ENCODE results near the gene CES2. TPM values are rescaled to one million over a fixed set of nuclear protein-coding genes. Genes with fewer than 3 reads are reported as not detected.

CES2 gene
- total and polyA plus RNA-seq, 2 experiments from 2014 or later = 52.8 to 72.8 TPM

DNA sequence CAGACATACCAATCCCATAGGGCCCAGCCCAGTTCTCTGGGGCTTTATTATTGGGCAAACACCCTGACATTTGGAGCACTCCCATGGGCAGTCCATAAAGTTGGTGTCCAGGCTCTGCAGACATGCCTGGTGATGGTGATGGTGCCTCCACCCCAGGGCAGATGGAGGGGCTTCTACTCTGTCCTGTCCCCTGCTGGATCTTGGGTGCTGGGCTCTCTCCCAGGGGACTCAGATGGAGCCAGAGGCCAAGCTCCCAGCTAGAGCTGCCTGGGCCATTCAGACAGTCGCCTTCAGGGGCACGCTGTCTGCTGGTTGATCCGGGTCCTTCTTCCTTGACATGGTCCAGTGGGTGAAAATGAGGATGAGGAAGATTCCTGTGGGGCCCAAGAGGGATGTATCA lies 27.2 kb upstream of the CES2 start:
- no peaks in the 10 kb centered on the region for H4K20me1 ChIP-seq (ENCODE audit: insufficient read depth, poor library complexity, severe bottlenecking)
- H3K9me3 ChIP-seq (ENCODE audit: low read depth) = no peaks in the 10 kb centered on the region
- no peak overlapping the region for H3K4me2 ChIP-seq
- 90% methylated on average over 3 of the region's 3 CpGs for WGBS (ENCODE audit: low lambda C conversion rate, missing lambda C conversion rate)
- no peaks in the 10 kb centered on the region for H3K27me3 ChIP-seq
- peaks cover 31% of the 10 kb centered on the region for H3K4me1 ChIP-seq (ENCODE audit: insufficient read depth)
- no peak overlapping the region for H2AFZ ChIP-seq
- no peak for DNase-seq (ENCODE audit: low spot score)
- H3K27ac ChIP-seq = no peak overlapping the region
- H3K79me2 ChIP-seq = no peaks in the 10 kb centered on the region
- H3K9me2 ChIP-seq (replicated peaks; ENCODE audit: insufficient read depth) = no peaks in the 10 kb centered on the region
- no peak overlapping the region for H3K4me3 ChIP-seq
- no peaks in the 10 kb centered on the region for H3K36me3 ChIP-seq (replicated peaks; ENCODE audit: insufficient read depth, low read depth)
- TF ChIP-seq EZH2 (IDR thresholded peaks at IDR 0.05; ENCODE audit: borderline replicate concordance) = no peak
- TF ChIP-seq, protein P1, sequence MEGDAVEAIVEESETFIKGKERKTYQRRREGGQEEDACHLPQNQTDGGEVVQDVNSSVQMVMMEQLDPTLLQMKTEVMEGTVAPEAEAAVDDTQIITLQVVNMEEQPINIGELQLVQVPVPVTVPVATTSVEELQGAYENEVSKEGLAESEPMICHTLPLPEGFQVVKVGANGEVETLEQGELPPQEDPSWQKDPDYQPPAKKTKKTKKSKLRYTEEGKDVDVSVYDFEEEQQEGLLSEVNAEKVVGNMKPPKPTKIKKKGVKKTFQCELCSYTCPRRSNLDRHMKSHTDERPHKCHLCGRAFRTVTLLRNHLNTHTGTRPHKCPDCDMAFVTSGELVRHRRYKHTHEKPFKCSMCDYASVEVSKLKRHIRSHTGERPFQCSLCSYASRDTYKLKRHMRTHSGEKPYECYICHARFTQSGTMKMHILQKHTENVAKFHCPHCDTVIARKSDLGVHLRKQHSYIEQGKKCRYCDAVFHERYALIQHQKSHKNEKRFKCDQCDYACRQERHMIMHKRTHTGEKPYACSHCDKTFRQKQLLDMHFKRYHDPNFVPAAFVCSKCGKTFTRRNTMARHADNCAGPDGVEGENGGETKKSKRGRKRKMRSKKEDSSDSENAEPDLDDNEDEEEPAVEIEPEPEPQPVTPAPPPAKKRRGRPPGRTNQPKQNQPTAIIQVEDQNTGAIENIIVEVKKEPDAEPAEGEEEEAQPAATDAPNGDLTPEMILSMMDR (IDR thresholded peaks at IDR 0.05; ENCODE audit: poor library complexity) = no peak
- no peak for TF ChIP-seq EZH2phosphoT487 (IDR thresholded peaks at IDR 0.05; ENCODE audit: low read depth, severe bottlenecking, unreplicated experiment)

DNA sequence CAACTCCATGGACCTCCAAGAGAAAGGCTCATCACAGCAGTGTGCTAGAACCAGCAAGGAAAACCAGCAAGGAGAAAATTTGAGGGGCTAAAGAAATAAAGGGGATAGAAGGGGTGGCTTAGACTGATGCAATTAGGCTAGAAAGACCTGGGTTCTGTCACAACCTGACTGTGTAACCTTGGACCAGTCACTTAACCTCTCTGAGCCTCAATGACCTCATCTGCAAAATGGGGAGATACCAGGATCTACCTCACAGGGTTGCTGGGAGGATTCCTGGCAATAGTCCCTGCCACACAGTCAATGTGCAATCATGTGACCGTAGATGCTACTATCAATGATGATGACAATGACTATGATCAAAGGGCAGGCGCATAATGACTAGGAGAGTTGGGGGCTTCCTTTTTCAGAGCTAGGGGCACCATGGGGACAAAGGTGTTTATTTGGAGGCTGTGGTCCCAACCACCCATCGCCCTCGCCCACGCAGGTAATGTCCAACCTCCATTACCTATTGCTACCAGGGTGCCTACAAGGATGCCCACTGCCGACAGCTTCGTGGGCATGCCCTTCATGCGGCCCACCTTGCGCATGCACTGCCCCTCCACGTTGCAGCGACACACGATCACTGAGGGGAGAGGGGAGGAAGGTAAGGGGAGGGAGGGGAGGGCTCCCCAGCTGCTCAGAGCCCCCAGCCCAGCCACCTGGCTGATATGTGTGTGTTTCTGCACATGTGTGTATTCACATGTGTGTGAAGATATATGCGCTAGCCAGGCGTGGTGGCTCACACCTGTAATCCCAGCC lies 26.4 kb upstream of the CES2 start:
- Histone ChIP-seq H3K9me2 (replicated peaks; ENCODE audit: insufficient read depth) (no peaks in the 10 kb centered on the region), H3K27ac (no peak overlapping the region), H3K4me1 (ENCODE audit: insufficient read depth) (peaks cover 22% of the 10 kb centered on the region), H3K4me2 (no peak overlapping the region), H3K36me3 (replicated peaks; ENCODE audit: insufficient read depth, low read depth) (no peaks in the 10 kb centered on the region), H3K9me3 (ENCODE audit: low read depth) (no peaks in the 10 kb centered on the region), H3K79me2 (no peaks in the 10 kb centered on the region), H2AFZ (no peak overlapping the region), H4K20me1 (ENCODE audit: insufficient read depth, poor library complexity, severe bottlenecking) (no peaks in the 10 kb centered on the region), H3K27me3 (no peaks in the 10 kb centered on the region), H3K4me3 (no peak overlapping the region)
- no peak for DNase-seq (ENCODE audit: low spot score)
- WGBS (ENCODE audit: low lambda C conversion rate, missing lambda C conversion rate) = 94% methylated on average over 14 of the region's 14 CpGs
- TF ChIP-seq, protein P1 (IDR thresholded peaks at IDR 0.05; ENCODE audit: poor library complexity) = no peak
- TF ChIP-seq EZH2phosphoT487 (IDR thresholded peaks at IDR 0.05; ENCODE audit: low read depth, severe bottlenecking, unreplicated experiment) (no peak), EZH2 (IDR thresholded peaks at IDR 0.05; ENCODE audit: borderline replicate concordance) (no peak)

DNA sequence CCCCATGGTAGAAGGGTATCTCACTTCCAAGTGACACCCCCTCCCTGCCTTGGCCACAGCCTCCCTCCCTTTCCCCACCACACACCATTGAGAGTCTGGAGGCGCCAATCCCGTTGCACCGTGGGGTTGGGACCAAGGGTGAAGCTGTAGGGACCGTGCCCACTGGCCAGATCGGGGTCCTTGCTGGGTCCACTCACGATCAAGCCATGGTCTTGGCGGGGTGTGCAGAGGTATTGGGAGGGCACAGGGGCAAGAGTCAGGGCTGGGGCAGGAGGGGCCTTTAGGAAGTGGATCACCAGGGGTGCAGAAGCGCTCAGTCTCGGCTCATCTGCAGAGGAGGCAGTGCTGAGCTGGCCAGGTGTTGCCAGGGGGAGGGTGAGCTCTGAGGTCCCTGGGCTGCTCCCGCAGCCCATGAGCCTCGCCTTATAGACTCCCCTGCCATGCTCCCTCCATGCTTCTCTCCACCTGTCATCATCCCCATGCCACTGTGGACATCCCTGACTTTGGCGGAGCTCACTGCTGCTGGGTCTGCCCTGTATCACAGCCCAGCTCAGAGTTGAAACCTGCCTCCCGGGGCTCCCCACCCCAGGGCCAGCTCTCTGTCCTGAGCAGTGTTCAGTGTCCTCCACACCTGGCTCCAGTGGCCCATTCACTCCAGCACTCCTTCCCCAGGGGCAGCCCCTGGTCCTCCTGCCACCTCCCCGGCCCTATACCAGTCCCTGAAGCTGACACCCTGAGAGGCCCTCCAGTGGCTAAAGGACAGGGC lies 25.0 kb upstream of the CES2 start:
- no peak for DNase-seq (ENCODE audit: low spot score)
- no peak overlapping the region for H3K27ac ChIP-seq
- no peaks in the 10 kb centered on the region for H3K9me3 ChIP-seq (ENCODE audit: low read depth)
- 88% methylated on average over 14 of the region's 14 CpGs for WGBS (ENCODE audit: low lambda C conversion rate, missing lambda C conversion rate)
- peaks cover 8% of the 10 kb centered on the region for H3K4me1 ChIP-seq (ENCODE audit: insufficient read depth)
- H3K36me3 ChIP-seq (replicated peaks; ENCODE audit: insufficient read depth, low read depth) = no peaks in the 10 kb centered on the region
- no peaks in the 10 kb centered on the region for H3K27me3 ChIP-seq
- no peaks in the 10 kb centered on the region for H3K79me2 ChIP-seq
- no peak overlapping the region for H2AFZ ChIP-seq
- TF ChIP-seq EZH2 (IDR thresholded peaks at IDR 0.05; ENCODE audit: borderline replicate concordance) = no peak
- TF ChIP-seq, protein P1 (IDR thresholded peaks at IDR 0.05; ENCODE audit: poor library complexity) = no peak
- TF ChIP-seq EZH2phosphoT487 (IDR thresholded peaks at IDR 0.05; ENCODE audit: low read depth, severe bottlenecking, unreplicated experiment) = no peak
- H3K9me2 ChIP-seq (replicated peaks; ENCODE audit: insufficient read depth) = no peaks in the 10 kb centered on the region
- no peak overlapping the region for H3K4me2 ChIP-seq
- H4K20me1 ChIP-seq (ENCODE audit: insufficient read depth, poor library complexity, severe bottlenecking) = no peaks in the 10 kb centered on the region
- no peak overlapping the region for H3K4me3 ChIP-seq
